K562 (cell line): Measurements from ENCODE around the gene ZNF335. TPM values are rescaled to one million over a fixed set of nuclear protein-coding genes. Genes with fewer than 3 reads are reported as not detected.
A peak's percentile ranks its signal among the peaks of the same experiment; 100 is the strongest.

Experiments used
- ATF4 ChIP-seq: fragments of 450-650 bp; formaldehyde crosslinking; IDR thresholded peaks from 2 replicates; pipeline ENCODE4 v1.4.0; 2022; ENCODE audit warnings: mild to moderate bottlenecking, moderate library complexity
- BRD9 ChIP-seq: fragments of 450-650 bp; IDR thresholded peaks from 2 replicates; pipeline ENCODE4 v1.6.1; 2018; ENCODE audit warnings: low read depth; ENCODE audit not compliant: partially characterized antibody
- BRF1 ChIP-seq: IDR thresholded peaks from 3 replicates; pipeline ENCODE4 v1.6.1; 2011; ENCODE audit warnings: borderline replicate concordance, mild to moderate bottlenecking; ENCODE audit not compliant: insufficient read length; ENCODE audit errors: extremely low read depth
- CHAMP1 ChIP-seq: fragments of 450-650 bp; IDR thresholded peaks from 2 replicates; pipeline ENCODE4 v1.6.1; 2016; ENCODE audit warnings: mild to moderate bottlenecking
- CREM ChIP-seq: IDR thresholded peaks from 2 replicates; pipeline ENCODE4 v1.6.1; 2014; ENCODE audit warnings: antibody characterized with exemption, low read depth
- ERF ChIP-seq: fragments of 450-650 bp; formaldehyde crosslinking; IDR thresholded peaks from 2 replicates; pipeline ENCODE4 v1.4.0; 2020; ENCODE audit warnings: mild to moderate bottlenecking, mixed read lengths
- FIP1L1 ChIP-seq: fragments of 200-400 bp; formaldehyde crosslinking; IDR thresholded peaks from 2 replicates; pipeline ENCODE4 v1.6.1; 2018; ENCODE audit warnings: mild to moderate bottlenecking, low read depth, low read length; ENCODE audit not compliant: poor library complexity, severe bottlenecking
- MED1 ChIP-seq: sonication (generic); formaldehyde crosslinking; IDR thresholded peaks from 2 replicates; pipeline ENCODE4 v1.8.1; 2023; ENCODE audit warnings: missing genetic modification reagents, borderline replicate concordance
- MXD1 ChIP-seq: fragments of 250-450 bp; sonication (Bioruptor Pico); IDR thresholded peaks from 2 replicates; pipeline ENCODE4 v1.8.0; 2021; ENCODE audit warnings: borderline replicate concordance, mild to moderate bottlenecking, moderate library complexity; ENCODE audit not compliant: poor library complexity, severe bottlenecking
- NR0B1 ChIP-seq: fragments of 450-650 bp; IDR thresholded peaks from one replicate; pipeline ENCODE4 v1.6.1; 2018; ENCODE audit warnings: mild to moderate bottlenecking, moderate library complexity; ENCODE audit not compliant: partially characterized antibody
- POLR3G ChIP-seq: IDR thresholded peaks from 2 replicates; pipeline ENCODE4 v1.6.1; 2011; ENCODE audit not compliant: insufficient read length, insufficient replicate concordance; ENCODE audit errors: extremely low read depth
- POU5F1 ChIP-seq: fragments of 150-350 bp; IDR thresholded peaks from 2 replicates; pipeline ENCODE4 v1.6.1; 2014; ENCODE audit warnings: borderline replicate concordance, low read length, low read depth, mild to moderate bottlenecking; ENCODE audit not compliant: partially characterized antibody
- SMARCC2 ChIP-seq: fragments of 450-650 bp; IDR thresholded peaks from 2 replicates; pipeline ENCODE4 v1.6.1; 2017; ENCODE audit warnings: antibody characterized with exemption, moderate library complexity, mild to moderate bottlenecking, low read depth
- TEAD1 ChIP-seq, 2 experiments: fragments of 450-650 bp in 1 of 2; sonication (generic) in 1 of 2; formaldehyde crosslinking; IDR thresholded peaks; 2 replicates each; pipeline versions ENCODE4 v1.4.0 to v1.8.0; 2020 to 2022; ENCODE audit warnings: mild to moderate bottlenecking in 2 of 2, missing genetic modification reagents in 1 of 2
- TEAD4 ChIP-seq, 2 experiments: sonication (generic) in 1 of 2; formaldehyde crosslinking in 1 of 2; IDR thresholded peaks; 2 replicates each; pipeline versions ENCODE4 v1.6.1 to v1.8.0; 2012 to 2022; ENCODE audit warnings: borderline replicate concordance in 1 of 2, inconsistent platforms in 1 of 2, low read length in 1 of 2, mild to moderate bottlenecking in 1 of 2, missing genetic modification reagents in 1 of 2
- TOE1 ChIP-seq, 2 experiments: fragments of 450-650 bp in 1 of 2; sonication (generic) in 1 of 2; formaldehyde crosslinking in 1 of 2; IDR thresholded peaks; 2 replicates each; pipeline versions ENCODE4 v1.7.1 to v1.8.0; 2016 to 2022; ENCODE audit warnings: borderline replicate concordance in 2 of 2, mild to moderate bottlenecking in 2 of 2, antibody characterized with exemption in 1 of 2, inconsistent platforms in 1 of 2, low read depth in 1 of 2, missing genetic modification reagents in 1 of 2, moderate library complexity in 1 of 2
- XRCC5 ChIP-seq: fragments of 200-400 bp; formaldehyde crosslinking; IDR thresholded peaks from 2 replicates; pipeline ENCODE4 v1.6.1; 2017; ENCODE audit warnings: low read depth, mild to moderate bottlenecking, low read length
- ZFP91 ChIP-seq: sonication (generic); formaldehyde crosslinking; IDR thresholded peaks from 2 replicates; pipeline ENCODE4 v1.8.0; 2022; ENCODE audit warnings: mild to moderate bottlenecking, missing genetic modification reagents
- polyA plus RNA-seq, 8 experiments: library from polyadenylated mRNA; depleted of rRNA in 4 of 8; stranded (reverse) in 5 of 8; unstranded in 3 of 8; fragments of >200 nt; fragmentation: Nextera tagmentation in 2 of 8; fragmentation: Illumina TruSeq in 1 of 8; extraction: Ambion mirVana in 2 of 8; extraction: Trizol in 1 of 8; gene quantifications; 2 replicates each; pipeline versions ENCODE4 v1.2.1 to v1.2.3, GENCODE V29; 2011 to 2014; ENCODE audit warnings: inconsistent platforms in 1 of 8, missing spikeins in 1 of 8
- total RNA-seq, 7 experiments: library from RNA; depleted of rRNA in 6 of 7; stranded (reverse); fragments of >200 nt in 6 of 7; fragmentation: Illumina TruSeq in 2 of 7; extraction: Trizol in 2 of 7; gene quantifications; 2 replicates each; pipeline versions ENCODE4 v1.2.1 to v1.2.3, GENCODE V29; 2011 to 2021; ENCODE audit warnings: low replicate concordance in 1 of 7

The ZNF335 gene
- total and polyA plus RNA-seq, 9 of the 15 experiments (the other 6 are each of a cell fraction or from before 2014, with no cell fraction given), result 0.39 to 16.0 (median 7.6) TPM

GRCh38 chr20:45910670-45911485 lies 61.1 kb downstream of the ZNF335 start (continued):
- no peak for TF ChIP-seq NR0B1
- TF ChIP-seq BRF1, result no peak
- no peak; the same call in 1 of the 2 replicates for TF ChIP-seq XRCC5
- no peak for TF ChIP-seq BRD9
- no peak for TF ChIP-seq MXD1 (CRISPR knock-in tag)
- no peak for TF ChIP-seq CHAMP1
- TF ChIP-seq FIP1L1, result no peak
- TF ChIP-seq POU5F1, result no peak
- no peak for TF ChIP-seq POLR3G
- 0 out of 4 replicates have a peak, but pooled peaks of 1 of the 2 experiments have one; percentile 46 for TF ChIP-seq TEAD1 (CRISPR knock-in tag; IDR thresholded peaks at IDR 0.05)
- TF ChIP-seq ATF4 (CRISPR knock-in tag), result peak; percentile 74
- TF ChIP-seq ERF (CRISPR knock-in tag), result no peak
- TF ChIP-seq ZFP91 (CRISPR knock-in tag), result no peak
- TF ChIP-seq TOE1 (IDR thresholded peaks at IDR 0.05; ENCODE audit: borderline replicate concordance), result no peak
- no peak for TF ChIP-seq TOE1 (CRISPR knock-in tag; IDR thresholded peaks at IDR 0.05; ENCODE audit: borderline replicate concordance, low read depth)
- no peak for TF ChIP-seq SMARCC2
- peak; percentile 33; the same call in 1 of the 2 replicates for TF ChIP-seq CREM
- TF ChIP-seq MED1, result no peak
- peak; percentile 17; the same call in 1 of the 2 replicates for TF ChIP-seq TEAD4 (IDR thresholded peaks at IDR 0.05; ENCODE audit: low read length)
- TF ChIP-seq TEAD4 (CRISPR knock-in tag; IDR thresholded peaks at IDR 0.05; ENCODE audit: borderline replicate concordance), result no peak
